GM23248 (cell line): ENCODE data around the gene CAMKMT.

Source experiments
- EZH2 ChIP-seq: fragments of 200-600 bp; sonication (generic); IDR thresholded peaks from 2 replicates; pipeline ENCODE4 v1.6.1; 2018; ENCODE audit warnings: antibody characterized with exemption, mild to moderate bottlenecking; ENCODE audit not compliant: insufficient read depth, poor library complexity, severe bottlenecking
- EZH2phosphoT487 ChIP-seq: fragments of 200-600 bp; sonication (generic); IDR thresholded peaks from 2 replicates; pipeline ENCODE4 v1.6.1; 2018; ENCODE audit warnings: antibody characterized with exemption, moderate library complexity, mild to moderate bottlenecking, low read depth; ENCODE audit not compliant: insufficient read depth

- TF ChIP-seq EZH2phosphoT487 (no peak), EZH2 (no peak)
Observed at GRCh38 chr2:44528595-44528994, 166.8 kb downstream of the CAMKMT start.
